Colonic mucosa (tissue), 4 donors: ENCODE data around the gene DYNLT3. TPM values are rescaled to one million over a fixed set of nuclear protein-coding genes. Genes with fewer than 3 reads are reported as not detected.
A peak's percentile ranks its signal among the peaks of the same experiment; 100 is the strongest.

ENCODE experiments used
- DNase-seq: peaks from one replicate; pipeline ENCODE4 v3.0.0-alpha.2; 2020
- H3K27ac ChIP-seq: fragments of 200-600 bp; one replicate; pipeline ENCODE4 v1.8.0; 2021
- H3K27me3 ChIP-seq: fragments of 200-600 bp; one replicate; pipeline ENCODE4 v1.8.0; 2021
- H3K36me3 ChIP-seq: fragments of 200-600 bp; one replicate; pipeline ENCODE4 v1.8.0; 2021
- H3K4me1 ChIP-seq: fragments of 200-600 bp; one replicate; pipeline ENCODE4 v1.8.0; 2021; ENCODE audit warnings: mild to moderate bottlenecking
- H3K4me3 ChIP-seq: fragments of 200-600 bp; one replicate; pipeline ENCODE4 v1.8.0; 2021
- H3K9ac ChIP-seq, 2 donors: one replicate each; pipeline ENCODE4 v1.7.0; 2013; ENCODE audit warnings: control low read depth in 2 of 2, low read depth in 2 of 2, low read length in 2 of 2
- H3K9me3 ChIP-seq: fragments of 200-600 bp; one replicate; pipeline ENCODE4 v1.8.0; 2021
- intact Hi-C: fragments of 100-400 bp; cut with DNase I; formaldehyde crosslinking; loops from one replicate; pipeline ENCODE4 v1.14.1; 2022
- total RNA-seq, 2 donors: library from RNA; stranded (reverse); fragmentation: NEBNext Ultra II Directional in 1 of 2; extraction: Animal tissue kit (Norgen Biotek cat#: 25700) in 1 of 2; gene quantifications; one replicate each; pipeline ENCODE4 v1.2.1, GENCODE V29; 2021
- TF ChIP-seq, protein P1 (sequence below): fragments of 200-600 bp; IDR thresholded peaks from one replicate; pipeline ENCODE4 v1.8.0; 2022; ENCODE audit warnings: antibody characterized with exemption, mild to moderate bottlenecking
- donor health status: healthy.
- donor health status: DM: no; HTN: no; CAD: no.
- donor health status: DM: no; HTN: no; CAD: no.

Gene DYNLT3
- total RNA-seq, 2 donors from 2014 or later = 17.2 to 22.2 TPM

DNA sequence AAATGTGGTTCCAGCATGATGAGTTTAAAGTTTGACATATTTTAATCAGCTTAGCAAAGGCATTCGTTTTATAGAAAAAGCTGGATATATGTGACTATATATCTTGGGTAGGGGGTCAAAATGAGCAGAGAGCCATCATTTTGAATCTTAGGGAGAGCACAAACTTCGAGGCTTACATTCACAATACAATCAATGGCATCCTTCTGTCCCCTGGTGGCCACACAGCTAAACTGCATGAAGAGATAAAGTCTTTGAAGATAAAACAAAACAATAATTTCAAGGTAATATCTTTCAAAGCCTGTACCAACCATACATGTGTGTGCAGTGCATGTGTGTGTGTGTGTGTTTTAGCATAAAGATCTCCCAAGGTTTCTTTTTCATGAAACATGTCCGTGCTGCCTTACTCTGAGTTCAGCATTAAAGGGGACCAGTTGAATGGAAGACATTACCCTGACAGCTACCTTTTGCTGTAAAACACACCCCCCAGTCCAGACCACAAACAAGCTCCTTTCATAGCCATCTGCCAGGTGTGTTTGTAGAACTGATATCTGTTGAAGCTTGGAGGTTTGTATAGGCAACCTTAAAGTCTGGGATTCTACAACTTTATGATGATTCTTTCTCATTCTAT, 22.0 kb downstream of the DYNLT3 start:
- Histone ChIP-seq H3K27ac (no peak overlapping the region), H3K4me3 (no peak overlapping the region), H3K9me3 (no peaks in the 10 kb centered on the region), H3K9ac (no peak overlapping the region), H3K27me3 (no peaks in the 10 kb centered on the region), H3K36me3 (no peaks in the 10 kb centered on the region), H3K4me1 (no peaks in the 10 kb centered on the region)
- DNase-seq = peak; percentile 68
- intact Hi-C loops = loop anchor here (5.0 kb wide), 1 partner anchor 318 kb away; no protein-coding TSS in a partner anchor
- TF ChIP-seq, protein P1, sequence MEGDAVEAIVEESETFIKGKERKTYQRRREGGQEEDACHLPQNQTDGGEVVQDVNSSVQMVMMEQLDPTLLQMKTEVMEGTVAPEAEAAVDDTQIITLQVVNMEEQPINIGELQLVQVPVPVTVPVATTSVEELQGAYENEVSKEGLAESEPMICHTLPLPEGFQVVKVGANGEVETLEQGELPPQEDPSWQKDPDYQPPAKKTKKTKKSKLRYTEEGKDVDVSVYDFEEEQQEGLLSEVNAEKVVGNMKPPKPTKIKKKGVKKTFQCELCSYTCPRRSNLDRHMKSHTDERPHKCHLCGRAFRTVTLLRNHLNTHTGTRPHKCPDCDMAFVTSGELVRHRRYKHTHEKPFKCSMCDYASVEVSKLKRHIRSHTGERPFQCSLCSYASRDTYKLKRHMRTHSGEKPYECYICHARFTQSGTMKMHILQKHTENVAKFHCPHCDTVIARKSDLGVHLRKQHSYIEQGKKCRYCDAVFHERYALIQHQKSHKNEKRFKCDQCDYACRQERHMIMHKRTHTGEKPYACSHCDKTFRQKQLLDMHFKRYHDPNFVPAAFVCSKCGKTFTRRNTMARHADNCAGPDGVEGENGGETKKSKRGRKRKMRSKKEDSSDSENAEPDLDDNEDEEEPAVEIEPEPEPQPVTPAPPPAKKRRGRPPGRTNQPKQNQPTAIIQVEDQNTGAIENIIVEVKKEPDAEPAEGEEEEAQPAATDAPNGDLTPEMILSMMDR = peak; percentile 89

DNA sequence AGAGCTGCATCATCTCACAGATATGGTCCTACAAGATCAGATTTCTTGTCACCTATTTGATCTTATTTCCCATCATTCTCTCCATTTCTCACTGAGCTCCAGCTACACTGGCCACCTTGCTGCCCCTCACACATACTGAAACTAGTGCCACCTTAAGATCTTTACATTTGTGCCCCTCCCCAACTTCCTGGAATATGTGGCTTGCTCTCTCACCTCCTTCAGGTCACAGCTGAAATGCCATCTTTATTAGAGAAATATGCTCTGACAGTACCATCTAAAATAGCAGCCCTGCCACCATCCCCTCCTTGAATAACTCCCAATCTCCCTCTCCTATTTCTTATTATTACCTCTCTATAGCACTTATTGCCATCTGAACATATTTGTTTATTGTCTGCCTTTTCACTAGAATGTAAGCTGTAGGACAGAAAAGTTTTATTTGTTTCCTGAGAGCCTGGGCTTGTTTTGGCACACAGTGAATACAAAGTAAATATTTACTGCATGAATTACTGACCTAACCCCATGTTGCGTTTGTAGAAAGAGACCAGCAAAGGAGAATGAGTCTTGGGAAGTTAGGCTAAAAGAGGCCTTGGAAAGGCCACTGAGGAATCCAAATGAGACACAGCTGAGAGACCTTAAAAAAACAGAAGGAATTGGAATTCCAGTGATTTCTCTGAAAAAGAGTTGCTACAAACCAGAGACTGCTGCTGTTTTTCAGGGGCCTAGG, 22.7 kb downstream of the DYNLT3 start:
- no peak overlapping the region for H3K4me3 ChIP-seq
- no peaks in the 10 kb centered on the region for H3K36me3 ChIP-seq
- TF ChIP-seq, protein P1 = no peak
- no peak overlapping the region for H3K9ac ChIP-seq
- H3K27ac ChIP-seq = no peak overlapping the region
- intact Hi-C loops = loop anchor here (5.0 kb wide), 2 partner anchors 77 to 317 kb away; no protein-coding TSS in a partner anchor
- H3K9me3 ChIP-seq = no peaks in the 10 kb centered on the region
- no peak for DNase-seq
- H3K27me3 ChIP-seq = no peaks in the 10 kb centered on the region
- no peaks in the 10 kb centered on the region for H3K4me1 ChIP-seq

DNA sequence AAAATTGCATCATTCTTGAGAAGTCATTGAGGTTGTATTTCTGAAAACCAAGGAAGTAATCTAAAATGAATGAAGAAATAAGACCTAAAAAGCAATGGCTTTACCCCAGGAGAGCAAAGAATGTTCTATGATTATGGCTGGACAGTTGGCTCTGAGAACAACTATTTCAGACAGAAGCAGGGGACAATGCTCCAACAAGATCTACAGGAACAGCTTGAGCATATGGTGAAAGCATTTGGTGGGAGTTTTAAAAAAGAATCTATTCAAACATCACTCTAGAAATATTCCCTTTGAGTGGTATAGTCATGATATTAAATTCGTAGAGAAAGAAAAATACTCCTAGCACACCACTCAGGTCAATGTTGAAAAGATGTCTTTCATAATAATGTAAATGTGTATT, 26.7 kb downstream of the DYNLT3 start:
- Histone ChIP-seq H3K27me3 (peaks cover 5% of the 10 kb centered on the region), H3K9ac (no peak overlapping the region), H3K27ac (no peak overlapping the region), H3K9me3 (no peaks in the 10 kb centered on the region), H3K4me3 (no peak overlapping the region), H3K4me1 (no peaks in the 10 kb centered on the region), H3K36me3 (no peaks in the 10 kb centered on the region)
- no peak for DNase-seq
- TF ChIP-seq, protein P1 = no peak
- intact Hi-C loops = loop anchor here (5.0 kb wide), 1 partner anchor 73 kb away; no protein-coding TSS in a partner anchor

DNA sequence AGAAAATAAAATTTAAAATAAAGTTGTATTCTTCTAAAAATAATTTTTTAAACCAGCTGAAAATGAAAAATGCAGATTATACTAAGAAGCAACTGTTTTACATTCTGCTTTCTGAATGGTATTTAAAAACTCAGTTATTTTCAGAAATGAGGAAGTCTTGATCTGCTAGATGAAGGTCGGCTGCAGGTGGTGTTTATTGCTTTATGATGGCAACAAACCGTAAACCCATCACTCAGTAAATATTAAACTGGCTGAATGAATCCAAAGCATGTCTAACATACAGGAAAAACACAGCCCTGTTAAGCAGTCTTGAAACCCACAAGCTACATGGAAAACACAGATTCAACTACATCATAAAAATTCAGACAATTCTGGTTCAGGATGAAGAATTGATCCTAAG, 29.3 kb downstream of the DYNLT3 start:
- DNase-seq = peak; percentile 36
- Histone ChIP-seq H3K9ac (no peak overlapping the region), H3K27ac (no peak overlapping the region), H3K4me1 (no peaks in the 10 kb centered on the region), H3K36me3 (no peaks in the 10 kb centered on the region), H3K4me3 (no peak overlapping the region), H3K9me3 (no peaks in the 10 kb centered on the region), H3K27me3 (peaks cover 5% of the 10 kb centered on the region)
- intact Hi-C loops = no loop called here
- TF ChIP-seq, protein P1 = no peak

DNA sequence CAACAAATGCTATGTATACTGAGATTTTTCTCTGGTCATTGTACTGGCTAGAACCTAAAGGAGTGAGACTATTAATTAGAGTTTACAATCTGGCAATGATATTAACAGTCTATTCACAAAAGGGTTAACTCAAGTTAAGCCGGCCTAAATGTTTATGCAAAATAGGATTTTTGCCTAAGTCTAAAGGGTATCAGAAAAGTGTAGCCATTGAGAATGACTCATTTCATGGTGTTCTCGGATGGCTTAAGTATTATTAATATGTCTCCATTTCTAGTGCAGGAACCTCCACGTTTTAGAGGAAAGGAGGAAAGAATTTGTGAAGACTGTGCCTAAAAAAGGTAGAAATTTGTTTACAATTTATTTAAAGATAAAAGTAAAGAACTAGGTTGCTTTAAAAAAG, 29.8 kb downstream of the DYNLT3 start:
- H3K4me1 ChIP-seq = no peaks in the 10 kb centered on the region
- TF ChIP-seq, protein P1 = no peak
- DNase-seq = no peak
- peaks cover 5% of the 10 kb centered on the region for H3K27me3 ChIP-seq
- H3K27ac ChIP-seq = no peak overlapping the region
- no peaks in the 10 kb centered on the region for H3K9me3 ChIP-seq
- H3K36me3 ChIP-seq = no peaks in the 10 kb centered on the region
- H3K4me3 ChIP-seq = no peak overlapping the region
- intact Hi-C loops = no loop called here
- H3K9ac ChIP-seq = no peak overlapping the region
